Smooth muscle cell (in vitro differentiated cells): Measurements from ENCODE around the gene ADAMTS7. TPM values are rescaled to one million over a fixed set of nuclear protein-coding genes. Genes with fewer than 3 reads are reported as not detected.
"Not testable (repeated sequence)": the region's sequence is repeated elsewhere in the genome, so short reads cannot be mapped to it uniquely, and the experiment has no call there.

Experiments
- DNase-seq: peaks from one replicate; lab custom pipeline; 2025; ENCODE audit not compliant: unreplicated experiment; lab: John Stamatoyannopoulos, UW
- H2AFZ ChIP-seq: fragments of 200-600 bp; sonication (generic); 2 replicates; pipeline ENCODE4 v1.6.0; 2016; ENCODE audit warnings: antibody characterized with exemption, low read depth, mild to moderate bottlenecking
- H3F3A ChIP-seq: fragments of 200-600 bp; sonication (generic); 2 replicates; pipeline ENCODE4 v1.6.0; 2017; ENCODE audit warnings: antibody characterized with exemption, low read depth
- H3K27ac ChIP-seq: fragments of 200-600 bp; sonication (generic); 2 replicates; pipeline ENCODE4 v1.5.1; 2016; ENCODE audit warnings: low read depth, mild to moderate bottlenecking
- H3K27me3 ChIP-seq: fragments of 200-600 bp; sonication (generic); 2 replicates; pipeline ENCODE4 v1.6.1; 2016; ENCODE audit warnings: low read depth, mild to moderate bottlenecking
- H3K36me3 ChIP-seq: fragments of 200-600 bp; sonication (generic); 2 replicates; pipeline ENCODE4 v1.5.1; 2016; ENCODE audit warnings: low read depth
- H3K4me1 ChIP-seq: fragments of 200-600 bp; sonication (generic); 2 replicates; pipeline ENCODE4 v1.5.1; 2016; ENCODE audit warnings: low read depth
- H3K4me2 ChIP-seq: fragments of 200-600 bp; sonication (generic); 2 replicates; pipeline ENCODE4 v1.6.0; 2016; ENCODE audit warnings: mild to moderate bottlenecking
- H3K4me3 ChIP-seq: fragments of 200-600 bp; sonication (generic); 2 replicates; pipeline ENCODE4 v1.5.1; 2016; ENCODE audit warnings: mild to moderate bottlenecking
- H3K79me2 ChIP-seq: fragments of 200-600 bp; sonication (generic); 2 replicates; pipeline ENCODE4 v1.6.0; 2016; ENCODE audit warnings: low read depth, mild to moderate bottlenecking
- H3K9ac ChIP-seq: fragments of 200-600 bp; sonication (generic); 2 replicates; pipeline ENCODE4 v1.6.0; 2016; ENCODE audit warnings: low read depth
- H3K9me3 ChIP-seq: fragments of 200-600 bp; sonication (generic); replicated peaks from 2 replicates; pipeline ENCODE4 v1.5.1; 2016; ENCODE audit warnings: low read depth
- H4K20me1 ChIP-seq: fragments of 200-600 bp; sonication (generic); 2 replicates; pipeline ENCODE4 v1.6.0; 2016; ENCODE audit warnings: low read depth
- CTCF ChIP-seq: fragments of 200-600 bp; sonication (generic); IDR thresholded peaks from 2 replicates; pipeline ENCODE4 v1.5.1; 2017; ENCODE audit warnings: borderline replicate concordance, mild to moderate bottlenecking, antibody characterized with exemption; ENCODE audit not compliant: insufficient read depth, poor library complexity, severe bottlenecking
- WGBS: methylation state at CpG from one replicate; pipeline ENCODE4 v1.1.7; 2016; ENCODE audit warnings: low lambda C conversion rate; 5-methylcytosine and 5-hydroxymethylcytosine counted together
- polyA plus RNA-seq: library from polyadenylated mRNA; unstranded; fragments of >200 nt; fragmentation: Nextera tagmentation; extraction: Ambion mirVana; gene quantifications from 2 replicates; pipeline ENCODE4 v1.2.1, GENCODE V29; 2016
- total RNA-seq: library from RNA; depleted of rRNA; stranded (reverse); fragments of >200 nt; gene quantifications from 2 replicates; pipeline ENCODE4 v1.2.3, GENCODE V29; 2014

The ADAMTS7 gene
- total and polyA plus RNA-seq, 2 experiments from 2014 or later = 11.0 to 11.2 TPM

- no peak overlapping the region for H2AFZ ChIP-seq
- TF ChIP-seq CTCF = no peak
- DNase-seq = no peak
- no peaks in the 10 kb centered on the region for H4K20me1 ChIP-seq
- no peaks in the 10 kb centered on the region for H3K9me3 ChIP-seq
- no peaks in the 10 kb centered on the region for H3K27me3 ChIP-seq
- no peaks in the 10 kb centered on the region for H3K4me1 ChIP-seq
- no peak overlapping the region for H3K4me2 ChIP-seq
- no peak overlapping the region for H3K9ac ChIP-seq
- no peaks in the 10 kb centered on the region for H3F3A ChIP-seq
- no peaks in the 10 kb centered on the region for H3K79me2 ChIP-seq
- no peak overlapping the region for H3K4me3 ChIP-seq
- WGBS = 97% methylated on average over 10 of the region's 10 CpGs
- peak overlapping the region; percentile 96 for H3K27ac ChIP-seq
- H3K36me3 ChIP-seq = no peaks in the 10 kb centered on the region
Observed at GRCh38 chr15:78757636-78757905, 53.7 kb downstream of the ADAMTS7 start.

GRCh38 chr15:78756781-78757635 lies 54.3 kb downstream of the ADAMTS7 start:
- not testable (repeated sequence) for H4K20me1 ChIP-seq, H3K79me2 ChIP-seq, H3K27me3 ChIP-seq, H3K36me3 ChIP-seq, H3F3A ChIP-seq, H2AFZ ChIP-seq, H3K4me3 ChIP-seq, H3K4me1 ChIP-seq, H3K9me3 ChIP-seq
- peak overlapping the region; percentile 96 for H3K27ac ChIP-seq
- peak overlapping the region; percentile 85 for H3K9ac ChIP-seq
- DNase-seq = peak; percentile 47
- WGBS = 39% methylated on average over 20 of the region's 25 CpGs
- peak overlapping the region; percentile 69 for H3K4me2 ChIP-seq

GRCh38 chr15:78755900-78756591 lies 55.2 kb downstream of the ADAMTS7 start:
- H3K4me3 ChIP-seq, H3K4me1 ChIP-seq, DNase-seq, H3K36me3 ChIP-seq, H4K20me1 ChIP-seq, H3K9me3 ChIP-seq, H3K27me3 ChIP-seq, H3F3A ChIP-seq, H3K4me2 ChIP-seq, H2AFZ ChIP-seq, H3K9ac ChIP-seq, H3K79me2 ChIP-seq: not testable (repeated sequence)
- 32% methylated on average over 13 of the region's 13 CpGs for whole genome bisulfite sequencing
- peak overlapping the region; percentile 80 for H3K27ac ChIP-seq
- TF ChIP-seq CTCF = peak; percentile 42

GRCh38 chr15:78754637-78755280 lies 56.5 kb downstream of the ADAMTS7 start:
- not testable (repeated sequence) for H3K9ac ChIP-seq, H3K4me2 ChIP-seq
- 90% methylated on average over 13 of the region's 14 CpGs for WGBS

GRCh38 chr15:78753751-78754535 lies 57.3 kb downstream of the ADAMTS7 start:
- H3K36me3 ChIP-seq, H3K27me3 ChIP-seq, H3K4me2 ChIP-seq, H3K4me3 ChIP-seq, H4K20me1 ChIP-seq, H3K4me1 ChIP-seq, H3K9ac ChIP-seq, H2AFZ ChIP-seq, H3F3A ChIP-seq, DNase-seq, H3K27ac ChIP-seq, H3K9me3 ChIP-seq, H3K79me2 ChIP-seq: not testable (repeated sequence)
- whole genome bisulfite sequencing = 93% methylated on average over 10 of the region's 10 CpGs

More at GRCh38 chr15:78754637-78755280, 56.5 kb downstream of the ADAMTS7 start:
- not testable (repeated sequence) for DNase-seq, H4K20me1 ChIP-seq, H3K79me2 ChIP-seq, H3K4me3 ChIP-seq, H3K36me3 ChIP-seq, H3F3A ChIP-seq, H3K27ac ChIP-seq, H3K9me3 ChIP-seq, H3K4me1 ChIP-seq, H2AFZ ChIP-seq, H3K27me3 ChIP-seq

GRCh38 chr15:78753359-78753659 lies 58.0 kb downstream of the ADAMTS7 start:
- WGBS = 93% methylated on average over 7 of the region's 7 CpGs
- H3K4me2 ChIP-seq, H3K9me3 ChIP-seq, H3K9ac ChIP-seq, DNase-seq, H3K27ac ChIP-seq, H3F3A ChIP-seq, H3K79me2 ChIP-seq, H3K4me1 ChIP-seq, H3K27me3 ChIP-seq, H3K36me3 ChIP-seq, H2AFZ ChIP-seq, H4K20me1 ChIP-seq, H3K4me3 ChIP-seq: not testable (repeated sequence)
